Measurements from ENCODE around the gene SMIM38. TPM values are rescaled to one million over a fixed set of nuclear protein-coding genes. Genes with fewer than 3 reads are reported as not detected.
"Not testable (repeated sequence)": the region's sequence is repeated elsewhere in the genome, so short reads cannot be mapped to it uniquely, and the experiment has no call there.

SMIM38 gene
- total and polyA plus RNA-seq, 2 donors = 0.09 to 0.24 TPM

GRCh38 chr11:69144316-69145049 lies 11.3 kb upstream of the SMIM38 start:
- no peaks in the 10 kb centered on the region for H3K36me3 ChIP-seq (ENCODE audit: control insufficient read depth in 2 of 2, insufficient read depth in 2 of 2, low read length in 1 of 2)
- no peak overlapping the region for H3K4me3 ChIP-seq (ENCODE audit: low read length in 2 of 2)
- 85% methylated on average over 7 of the region's 7 CpGs for WGBS
- no peaks in the 10 kb centered on the region for H3K27me3 ChIP-seq (ENCODE audit: control insufficient read depth in 2 of 2, insufficient read depth in 1 of 2, low read length in 1 of 2)
- H3K9me3 ChIP-seq (ENCODE audit: control insufficient read depth in 2 of 2, insufficient read depth in 1 of 2, low read length in 1 of 2) = peaks cover 0 to 12% of the 10 kb centered on the region in 2 donors
- no peaks in the 10 kb centered on the region for H3K4me1 ChIP-seq (ENCODE audit: control insufficient read depth in 2 of 2, insufficient read depth in 2 of 2, low read length in 2 of 2)
- no peak overlapping the region for H3K27ac ChIP-seq (ENCODE audit: low read depth in 1 of 2, low read length in 1 of 2)
- no peak for DNase-seq (ENCODE audit: low read depth in 6 of 9, low spot score in 9 of 9)

GRCh38 chr11:69145050-69145380 lies 10.7 kb upstream of the SMIM38 start:
- WGBS = 86% methylated on average over 4 of the region's 4 CpGs
- peaks cover 0 to 12% of the 10 kb centered on the region in 2 donors for H3K9me3 ChIP-seq (ENCODE audit: control insufficient read depth in 2 of 2, insufficient read depth in 1 of 2, low read length in 1 of 2)

GRCh38 chr11:69148377-69148762 lies 7.4 kb upstream of the SMIM38 start:
- Histone ChIP-seq H3K36me3 (ENCODE audit: control insufficient read depth in 2 of 2, insufficient read depth in 2 of 2, low read length in 1 of 2) (no peaks in the 10 kb centered on the region), H3K27me3 (ENCODE audit: control insufficient read depth in 2 of 2, insufficient read depth in 1 of 2, low read length in 1 of 2) (peaks cover 0 to 13% of the 10 kb centered on the region in 2 donors), H3K4me1 (ENCODE audit: control insufficient read depth in 2 of 2, insufficient read depth in 2 of 2, low read length in 2 of 2) (no peaks in the 10 kb centered on the region), H3K27ac (ENCODE audit: low read depth in 1 of 2, low read length in 1 of 2) (no peak overlapping the region), H3K9me3 (ENCODE audit: control insufficient read depth in 2 of 2, insufficient read depth in 1 of 2, low read length in 1 of 2) (peaks cover 0 to 12% of the 10 kb centered on the region in 2 donors), H3K4me3 (ENCODE audit: low read length in 2 of 2) (no peak overlapping the region)
- DNase-seq (ENCODE audit: low read depth in 6 of 9, low spot score in 9 of 9) = no peak
- WGBS = 98% methylated on average over 13 of the region's 13 CpGs

More at GRCh38 chr11:69145050-69145380, 10.7 kb upstream of the SMIM38 start:
- H3K4me3 ChIP-seq (ENCODE audit: low read length in 2 of 2) = no peak overlapping the region
- H3K27ac ChIP-seq (ENCODE audit: low read depth in 1 of 2, low read length in 1 of 2) = no peak overlapping the region
- H3K36me3 ChIP-seq (ENCODE audit: control insufficient read depth in 2 of 2, insufficient read depth in 2 of 2, low read length in 1 of 2) = no peaks in the 10 kb centered on the region
- DNase-seq (ENCODE audit: low read depth in 6 of 9, low spot score in 9 of 9) = no peak
- H3K4me1 ChIP-seq (ENCODE audit: control insufficient read depth in 2 of 2, insufficient read depth in 2 of 2, low read length in 2 of 2) = no peaks in the 10 kb centered on the region
- H3K27me3 ChIP-seq (ENCODE audit: control insufficient read depth in 2 of 2, insufficient read depth in 1 of 2, low read length in 1 of 2) = no peaks in the 10 kb centered on the region

DNA sequence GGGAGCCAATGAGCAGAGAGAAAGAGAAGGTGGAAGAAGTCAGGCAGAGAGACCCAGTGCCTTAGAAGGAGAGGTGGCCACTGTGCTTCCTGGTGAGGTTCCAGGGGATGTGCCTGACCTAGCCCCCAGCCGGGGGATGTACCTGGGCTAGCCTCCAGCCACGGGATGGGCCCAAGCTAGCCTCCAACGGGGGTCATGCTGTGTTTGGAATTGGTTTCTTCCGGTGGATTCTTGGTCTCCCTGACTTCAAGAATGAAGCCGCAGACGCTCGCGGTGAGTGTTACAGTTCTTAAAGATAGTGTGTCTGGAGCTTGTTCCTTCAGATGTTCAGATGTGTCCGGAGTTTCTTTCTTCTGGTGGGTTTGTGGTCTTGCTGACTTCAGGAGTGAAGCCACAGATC lies 6.9 kb upstream of the SMIM38 start:
- Histone ChIP-seq H3K27ac (ENCODE audit: low read depth in 1 of 2, low read length in 1 of 2) (no peak overlapping the region), H3K9me3 (ENCODE audit: control insufficient read depth in 2 of 2, insufficient read depth in 1 of 2, low read length in 1 of 2) (peaks cover 0 to 12% of the 10 kb centered on the region in 2 donors), H3K27me3 (ENCODE audit: control insufficient read depth in 2 of 2, insufficient read depth in 1 of 2, low read length in 1 of 2) (peaks cover 0 to 16% of the 10 kb centered on the region in 2 donors), H3K36me3 (ENCODE audit: control insufficient read depth in 2 of 2, insufficient read depth in 2 of 2, low read length in 1 of 2) (no peaks in the 10 kb centered on the region), H3K4me1 (ENCODE audit: control insufficient read depth in 2 of 2, insufficient read depth in 2 of 2, low read length in 2 of 2) (no peaks in the 10 kb centered on the region), H3K4me3 (ENCODE audit: low read length in 2 of 2) (no peak overlapping the region)
- no peak for DNase-seq (ENCODE audit: low read depth in 6 of 9, low spot score in 9 of 9)
- WGBS = 90% methylated on average over 9 of the region's 9 CpGs

DNA sequence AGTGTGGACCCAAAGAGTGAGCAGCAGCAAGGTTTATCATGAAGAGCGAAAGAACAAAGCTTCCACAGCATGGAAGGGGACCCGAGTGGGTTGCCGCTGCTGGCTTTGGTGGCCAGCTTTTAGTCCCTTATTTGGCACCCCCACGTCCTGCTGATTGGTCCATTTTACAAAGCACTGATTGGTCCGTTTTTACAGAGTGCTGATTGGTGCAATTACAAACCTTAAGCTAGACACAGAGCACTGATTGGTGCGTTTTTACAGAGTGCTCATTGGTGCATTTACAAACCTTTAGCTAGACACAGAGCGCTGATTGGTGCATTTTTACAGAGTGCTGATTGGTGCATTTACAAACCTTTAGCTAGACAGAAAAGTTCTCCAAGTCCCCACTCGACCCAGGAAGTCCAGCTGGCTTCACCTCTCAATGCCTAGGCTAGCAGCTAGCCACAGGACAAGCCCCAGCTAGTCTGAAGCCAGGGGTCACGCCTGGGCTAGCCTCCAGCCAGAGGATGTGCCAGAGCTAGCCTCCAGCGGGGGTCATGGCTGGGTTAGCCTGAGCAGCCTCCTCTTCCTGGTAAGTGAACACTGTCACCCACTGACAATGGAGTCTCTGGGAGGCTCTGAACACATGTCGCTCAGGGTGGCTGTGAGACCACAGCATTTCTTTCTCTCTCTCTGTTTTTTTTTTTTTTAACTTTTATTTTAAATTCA lies 6.2 kb upstream of the SMIM38 start:
- not testable (repeated sequence) for DNase-seq (ENCODE audit: low read depth in 6 of 9, low spot score in 9 of 9); H3K4me3 ChIP-seq (ENCODE audit: low read length in 2 of 2); H3K36me3 ChIP-seq (ENCODE audit: control insufficient read depth in 2 of 2, insufficient read depth in 2 of 2, low read length in 1 of 2); H3K27ac ChIP-seq (ENCODE audit: low read depth in 1 of 2, low read length in 1 of 2); H3K4me1 ChIP-seq (ENCODE audit: control insufficient read depth in 2 of 2, insufficient read depth in 2 of 2, low read length in 2 of 2)
- Histone ChIP-seq H3K9me3 (ENCODE audit: control insufficient read depth in 2 of 2, insufficient read depth in 1 of 2, low read length in 1 of 2) (peaks cover 0 to 12% of the 10 kb centered on the region in 2 donors), H3K27me3 (ENCODE audit: control insufficient read depth in 2 of 2, insufficient read depth in 1 of 2, low read length in 1 of 2) (peaks cover 0 to 16% of the 10 kb centered on the region in 2 donors)
- WGBS = 94% methylated on average over 11 of the region's 11 CpGs

GRCh38 chr11:69150175-69150574 lies 5.6 kb upstream of the SMIM38 start:
- Histone ChIP-seq H3K27me3 (ENCODE audit: control insufficient read depth in 2 of 2, insufficient read depth in 1 of 2, low read length in 1 of 2) (peaks cover 0 to 16% of the 10 kb centered on the region in 2 donors), H3K36me3 (ENCODE audit: control insufficient read depth in 2 of 2, insufficient read depth in 2 of 2, low read length in 1 of 2) (no peaks in the 10 kb centered on the region), H3K27ac (ENCODE audit: low read depth in 1 of 2, low read length in 1 of 2) (no peak overlapping the region), H3K9me3 (ENCODE audit: control insufficient read depth in 2 of 2, insufficient read depth in 1 of 2, low read length in 1 of 2) (peaks cover 0 to 12% of the 10 kb centered on the region in 2 donors), H3K4me3 (ENCODE audit: low read length in 2 of 2) (no peak overlapping the region), H3K4me1 (ENCODE audit: control insufficient read depth in 2 of 2, insufficient read depth in 2 of 2, low read length in 2 of 2) (no peaks in the 10 kb centered on the region)
- WGBS = 94% methylated on average over 3 of the region's 3 CpGs
- DNase-seq (ENCODE audit: low read depth in 6 of 9, low spot score in 9 of 9) = no peak

GRCh38 chr11:69151836-69152235 lies 3.9 kb upstream of the SMIM38 start:
- DNase-seq (ENCODE audit: low read depth in 6 of 9, low spot score in 9 of 9) = no peak
- no peaks in the 10 kb centered on the region for H3K36me3 ChIP-seq (ENCODE audit: control insufficient read depth in 2 of 2, insufficient read depth in 2 of 2, low read length in 1 of 2)
- peaks cover 0 to 2% of the 10 kb centered on the region in 2 donors for H3K4me1 ChIP-seq (ENCODE audit: control insufficient read depth in 2 of 2, insufficient read depth in 2 of 2, low read length in 2 of 2)
- H3K27me3 ChIP-seq (ENCODE audit: control insufficient read depth in 2 of 2, insufficient read depth in 1 of 2, low read length in 1 of 2) = peaks cover 0 to 32% of the 10 kb centered on the region in 2 donors
- no peak overlapping the region for H3K4me3 ChIP-seq (ENCODE audit: low read length in 2 of 2)
- peaks cover 0 to 12% of the 10 kb centered on the region in 2 donors for H3K9me3 ChIP-seq (ENCODE audit: control insufficient read depth in 2 of 2, insufficient read depth in 1 of 2, low read length in 1 of 2)
- 93% methylated on average over 10 of the region's 10 CpGs for WGBS
- H3K27ac ChIP-seq (ENCODE audit: low read depth in 1 of 2, low read length in 1 of 2) = no peak overlapping the region

GRCh38 chr11:69152733-69153421 lies 2.9 kb upstream of the SMIM38 start:
- Histone ChIP-seq H3K9me3 (ENCODE audit: control insufficient read depth in 2 of 2, insufficient read depth in 1 of 2, low read length in 1 of 2) (peaks cover 0 to 6% of the 10 kb centered on the region in 2 donors), H3K36me3 (ENCODE audit: control insufficient read depth in 2 of 2, insufficient read depth in 2 of 2, low read length in 1 of 2) (no peaks in the 10 kb centered on the region), H3K27ac (ENCODE audit: low read depth in 1 of 2, low read length in 1 of 2) (no peak overlapping the region), H3K4me3 (ENCODE audit: low read length in 2 of 2) (no peak overlapping the region), H3K4me1 (ENCODE audit: control insufficient read depth in 2 of 2, insufficient read depth in 2 of 2, low read length in 2 of 2) (peaks cover 0 to 8% of the 10 kb centered on the region in 2 donors), H3K27me3 (ENCODE audit: control insufficient read depth in 2 of 2, insufficient read depth in 1 of 2, low read length in 1 of 2) (peaks cover 0 to 42% of the 10 kb centered on the region in 2 donors)
- no peak for DNase-seq (ENCODE audit: low read depth in 6 of 9, low spot score in 9 of 9)
- whole genome bisulfite sequencing = 86% methylated on average over 23 of the region's 23 CpGs

GRCh38 chr11:69153661-69154060 lies 2.1 kb upstream of the SMIM38 start:
- Histone ChIP-seq H3K27me3 (ENCODE audit: control insufficient read depth in 2 of 2, insufficient read depth in 1 of 2, low read length in 1 of 2) (peaks cover 0 to 48% of the 10 kb centered on the region in 2 donors), H3K4me3 (ENCODE audit: low read length in 2 of 2) (no peak overlapping the region), H3K27ac (ENCODE audit: low read depth in 1 of 2, low read length in 1 of 2) (no peak overlapping the region), H3K9me3 (ENCODE audit: control insufficient read depth in 2 of 2, insufficient read depth in 1 of 2, low read length in 1 of 2) (no peaks in the 10 kb centered on the region), H3K4me1 (ENCODE audit: control insufficient read depth in 2 of 2, insufficient read depth in 2 of 2, low read length in 2 of 2) (peaks cover 0 to 8% of the 10 kb centered on the region in 2 donors), H3K36me3 (ENCODE audit: control insufficient read depth in 2 of 2, insufficient read depth in 2 of 2, low read length in 1 of 2) (no peaks in the 10 kb centered on the region)
- 89% methylated on average over 7 of the region's 7 CpGs for WGBS
- DNase-seq (ENCODE audit: low read depth in 6 of 9, low spot score in 9 of 9) = no peak

Data from thymus (tissue), 11 donors.